A172 (cell line): ENCODE data around the gene CPPED1. TPM values are rescaled to one million over a fixed set of nuclear protein-coding genes. Genes with fewer than 3 reads are reported as not detected.

Experiments used
- DNase-seq: peaks from one replicate; pipeline ENCODE4 v3.0.0-alpha.2; 2015; ENCODE audit warnings: low spot score
- total RNA-seq: library from RNA; depleted of rRNA; stranded (reverse); fragments of >200 nt; shearing (Covaris generic); gene quantifications from 2 replicates; pipeline ENCODE4 v1.2.3, GENCODE V29; 2014

Gene CPPED1
- total RNA-seq, 1 experiment from 2014 or later = 51.8 TPM

- no peak for DNase-seq
These were observed 121.1 kb downstream of the CPPED1 start for GRCh38 chr16:12682432-12683165.

DNA sequence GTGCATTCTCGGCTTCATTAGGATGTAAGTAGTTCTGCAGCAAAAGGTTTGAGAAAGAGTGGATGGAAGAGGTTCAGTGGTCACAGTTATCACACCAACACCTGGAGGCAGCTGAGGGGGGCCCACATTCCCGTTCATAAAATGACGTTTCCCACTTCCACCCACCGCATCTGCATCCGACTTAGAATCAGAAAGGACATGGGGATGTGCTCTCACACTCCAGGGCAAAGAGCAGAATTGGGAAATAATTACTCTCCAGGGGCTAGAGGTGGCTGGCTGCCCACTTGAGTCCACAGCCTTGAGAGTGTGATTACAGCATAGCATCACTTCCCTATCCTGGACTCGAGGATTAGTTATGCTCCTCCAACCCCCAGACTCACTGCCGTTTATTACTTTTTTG, 122.0 kb downstream of the CPPED1 start:
- DNase-seq = no peak

DNA sequence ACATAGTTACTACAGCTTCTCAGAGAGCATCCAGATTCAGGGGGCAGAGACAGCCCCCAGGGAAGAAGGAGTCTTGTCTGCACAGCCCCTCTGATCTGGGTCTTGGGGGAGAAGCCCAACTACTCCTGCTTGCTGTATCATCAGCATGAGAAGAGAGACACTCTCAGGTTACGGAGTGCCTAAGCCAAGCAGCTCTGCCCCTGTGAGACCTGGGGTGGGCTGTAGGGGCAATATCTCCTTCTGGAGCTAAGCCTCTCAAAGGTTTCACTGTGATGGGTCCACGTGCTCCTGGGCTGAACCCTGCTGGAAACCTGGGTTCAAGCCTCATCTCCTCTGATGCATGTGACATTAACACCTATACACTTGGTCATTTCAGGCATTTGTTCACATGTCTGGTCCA, 123.2 kb downstream of the CPPED1 start:
- DNase-seq = no peak

DNA sequence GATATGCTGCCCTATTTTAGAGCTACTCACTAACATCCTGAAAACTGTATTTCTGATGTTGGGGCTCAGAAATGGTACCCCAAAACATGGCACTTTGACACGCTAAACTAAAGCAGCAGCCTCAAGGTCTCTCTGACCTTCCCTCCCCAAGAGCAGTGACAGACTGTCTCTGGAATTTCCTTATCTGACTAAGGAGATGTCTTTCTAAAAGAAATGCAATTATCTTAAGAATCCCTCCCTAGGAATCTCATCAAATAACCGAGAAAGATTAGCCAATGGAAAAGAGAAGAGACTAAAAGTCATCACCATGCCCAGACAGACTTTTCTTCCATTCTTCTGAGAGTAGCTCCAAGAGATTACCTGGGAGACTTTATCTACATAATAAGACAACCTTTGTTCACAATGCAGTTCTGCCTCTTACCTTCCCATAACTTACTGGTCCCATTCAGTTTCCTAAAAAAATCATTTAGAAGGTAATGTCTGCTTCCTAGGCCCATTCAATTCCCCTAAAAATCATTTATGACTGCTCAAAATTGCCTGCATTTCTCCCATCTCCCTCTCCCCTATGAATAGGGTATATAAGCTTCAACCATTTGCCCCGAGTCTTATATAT, 123.9 kb downstream of the CPPED1 start:
- DNase-seq = peak; percentile 81

- DNase-seq = no peak
These were observed 124.7 kb downstream of the CPPED1 start for GRCh38 chr16:12678983-12679382.

DNA sequence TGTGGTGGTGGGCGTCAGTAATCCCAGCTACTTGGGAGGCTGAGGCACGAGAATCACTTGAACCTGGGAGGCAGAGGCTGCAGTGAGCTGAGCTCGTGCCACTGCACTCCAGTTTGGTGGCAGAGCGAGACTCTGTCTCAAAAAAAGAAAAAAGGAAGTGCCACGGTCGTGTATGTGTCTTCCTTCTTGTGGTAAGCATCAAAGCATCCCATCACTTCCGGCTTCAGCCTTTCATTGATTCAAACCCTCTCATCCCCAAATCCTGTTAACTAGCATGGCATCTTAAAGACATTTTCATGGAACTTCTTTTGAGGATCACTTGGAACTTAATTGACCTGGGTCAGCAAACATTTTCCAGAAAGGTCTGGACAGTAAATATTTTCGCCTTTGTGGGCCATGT, 126.2 kb downstream of the CPPED1 start:
- no peak for DNase-seq

DNA sequence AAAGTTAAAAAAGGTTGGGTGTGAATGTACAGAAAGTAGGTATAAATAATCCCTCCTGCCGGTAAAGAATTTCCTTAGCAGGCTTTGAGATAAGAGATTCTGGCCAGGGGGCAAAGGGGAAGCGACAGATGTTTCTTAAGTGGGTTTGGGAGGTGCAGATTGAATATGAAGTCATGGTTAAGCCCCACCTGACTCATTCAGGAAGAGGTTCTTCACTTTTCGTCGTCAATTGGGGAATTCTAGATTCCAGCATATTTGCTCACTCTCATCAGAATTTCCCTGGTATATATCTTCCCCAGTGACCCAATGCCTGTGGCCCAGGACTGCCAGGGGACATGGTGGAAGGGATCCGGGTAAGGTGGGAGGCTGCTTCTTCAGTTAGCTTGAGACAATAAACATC, 127.8 kb downstream of the CPPED1 start:
- DNase-seq = peak; percentile 99

DNA sequence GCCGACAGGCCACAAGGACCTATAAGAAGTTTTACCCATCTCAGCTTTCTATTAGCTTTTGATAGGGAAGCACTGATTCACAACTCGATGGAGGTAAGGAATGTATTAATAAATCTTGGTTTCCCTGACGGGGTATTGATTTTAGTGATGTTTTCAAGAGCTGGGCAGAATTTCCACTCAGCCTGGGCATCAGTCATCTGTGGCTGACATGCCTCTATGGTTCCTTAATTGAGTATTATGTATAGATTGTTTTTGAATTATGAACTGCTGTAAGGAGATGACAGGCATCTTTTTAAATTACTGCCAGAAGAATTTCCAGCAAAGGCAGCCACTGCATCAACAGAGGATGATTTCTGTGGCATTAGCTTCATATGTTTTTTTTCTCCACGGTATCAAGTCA, 128.6 kb downstream of the CPPED1 start:
- DNase-seq = no peak

DNA sequence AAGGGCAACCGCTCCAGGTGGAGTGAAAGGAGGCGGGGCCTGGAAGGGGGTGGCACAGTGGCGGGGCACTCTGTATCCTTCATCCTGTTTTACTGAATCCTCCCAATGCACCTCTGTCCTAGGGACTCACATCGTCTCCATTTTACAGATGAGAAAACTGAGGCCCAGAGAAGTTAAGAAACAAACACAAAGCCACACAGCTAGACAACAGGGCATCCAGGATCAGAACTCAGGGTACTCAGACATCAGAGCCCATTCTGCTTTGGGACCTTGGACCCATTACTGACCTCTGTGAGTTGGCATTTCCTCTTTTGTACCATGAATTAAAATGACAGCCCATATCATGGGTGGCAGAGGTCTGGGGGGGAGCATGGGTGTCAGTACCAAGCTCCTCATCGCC, 129.2 kb downstream of the CPPED1 start:
- DNase-seq = no peak

DNA sequence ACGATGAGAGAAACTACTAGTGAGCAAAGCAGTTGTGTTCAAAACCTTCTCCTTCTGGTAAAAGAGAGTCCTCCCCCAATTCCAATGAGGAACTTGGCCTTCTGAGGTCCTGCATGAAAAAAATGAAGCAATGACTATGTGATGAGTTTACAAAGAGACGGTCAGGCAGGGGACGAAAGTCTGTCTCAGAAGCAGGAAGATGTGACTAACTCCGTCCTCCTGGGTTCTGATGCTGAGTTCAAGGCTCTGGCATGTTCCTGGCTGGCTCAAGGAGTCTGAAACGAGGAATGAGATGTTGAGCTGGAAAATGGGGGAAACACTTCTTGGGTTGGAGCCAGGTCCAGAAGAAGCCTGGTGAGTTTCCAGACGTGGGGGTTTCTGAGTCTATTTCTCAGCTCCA, 129.6 kb downstream of the CPPED1 start:
- peak; percentile 86 for DNase-seq

DNA sequence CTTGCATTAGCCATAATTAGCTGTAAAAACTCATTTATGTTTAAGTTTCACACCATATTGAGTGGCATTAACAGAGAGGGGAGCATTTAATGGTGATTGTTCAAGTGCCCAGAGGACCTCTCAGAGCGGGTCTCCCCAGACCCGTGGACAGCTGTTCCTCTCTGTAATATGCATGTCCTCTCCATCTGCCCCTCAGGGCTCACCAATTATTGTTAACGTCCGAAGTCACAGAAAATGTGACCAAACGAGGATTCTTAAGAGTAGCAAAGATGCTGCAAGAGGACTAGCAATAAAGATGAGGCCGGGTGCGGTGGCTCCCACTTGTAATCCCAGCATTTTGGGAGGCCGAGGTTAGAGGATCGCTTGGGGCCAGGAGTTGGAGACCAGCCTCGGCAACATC, 130.2 kb downstream of the CPPED1 start:
- DNase-seq = no peak

DNA sequence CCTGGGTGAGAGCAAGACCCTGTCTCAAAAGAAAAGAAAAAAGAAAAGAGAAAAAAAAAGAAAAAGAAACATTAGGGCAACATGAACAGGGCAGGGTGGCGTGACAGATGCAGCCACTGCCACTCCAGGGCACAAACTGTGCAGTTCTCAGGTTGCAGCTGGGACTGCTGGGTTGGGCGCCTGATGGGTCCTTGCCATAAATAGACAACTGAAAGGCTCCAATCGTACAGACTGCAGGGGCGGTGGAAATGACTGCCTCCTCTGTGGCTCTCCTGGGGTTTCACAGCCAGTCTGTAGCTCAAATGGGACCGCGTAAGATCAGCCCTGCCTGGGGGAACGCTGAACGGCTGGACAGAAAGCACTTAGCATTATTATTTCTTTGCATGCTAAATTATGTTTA, 130.7 kb downstream of the CPPED1 start:
- DNase-seq = no peak

DNA sequence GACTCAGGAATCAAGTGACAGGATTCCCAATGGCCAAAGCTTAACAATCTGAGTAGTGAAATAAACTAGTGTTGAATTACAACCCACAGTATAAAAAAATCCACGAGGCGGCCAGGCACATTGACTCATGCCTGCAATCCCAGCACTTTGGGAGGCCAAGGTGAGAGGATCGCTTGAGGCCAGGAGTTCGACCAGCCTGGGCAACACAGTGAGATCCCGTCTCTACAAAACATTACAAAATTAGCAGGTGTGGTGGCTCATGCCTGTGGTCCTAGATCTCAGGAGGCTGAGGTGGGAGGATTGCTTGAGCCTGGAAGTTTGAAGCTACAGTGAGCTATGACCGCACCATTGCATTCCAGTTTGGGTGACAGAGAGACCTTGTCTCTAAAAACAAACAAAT, 133.8 kb downstream of the CPPED1 start:
- no peak for DNase-seq

- DNase-seq = no peak
These were observed 135.8 kb downstream of the CPPED1 start for GRCh38 chr16:12667909-12668308.

DNA sequence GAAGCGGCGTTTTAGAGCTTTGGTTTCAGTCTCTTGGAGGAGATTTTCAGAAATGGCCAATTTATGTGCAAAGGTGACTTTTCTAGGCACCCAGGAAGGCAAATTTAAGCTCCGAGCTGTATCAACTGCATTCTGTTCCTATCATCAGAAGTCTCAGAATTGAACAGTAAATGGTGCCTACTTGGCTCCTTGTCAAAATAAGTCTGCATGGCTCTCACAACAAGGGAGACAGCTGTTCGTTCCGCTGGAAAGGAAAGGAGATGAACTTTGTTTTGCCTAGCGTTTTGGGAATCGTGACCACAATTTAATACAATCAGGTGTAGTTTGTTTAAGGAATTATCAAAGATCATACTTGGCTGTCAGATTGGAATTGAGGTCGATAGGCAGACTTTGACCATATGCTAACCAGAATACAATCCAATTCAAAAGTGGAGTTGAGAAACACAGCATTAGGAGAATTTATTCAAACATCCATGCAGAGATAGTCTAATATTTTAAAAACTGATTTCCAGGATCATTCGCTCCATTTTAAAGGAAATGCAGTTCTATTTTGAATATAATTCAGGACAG, 139.4 kb downstream of the CPPED1 start:
- DNase-seq = no peak

- DNase-seq = peak; percentile 74
These were observed 142.0 kb downstream of the CPPED1 start for GRCh38 chr16:12661656-12662172.

DNA sequence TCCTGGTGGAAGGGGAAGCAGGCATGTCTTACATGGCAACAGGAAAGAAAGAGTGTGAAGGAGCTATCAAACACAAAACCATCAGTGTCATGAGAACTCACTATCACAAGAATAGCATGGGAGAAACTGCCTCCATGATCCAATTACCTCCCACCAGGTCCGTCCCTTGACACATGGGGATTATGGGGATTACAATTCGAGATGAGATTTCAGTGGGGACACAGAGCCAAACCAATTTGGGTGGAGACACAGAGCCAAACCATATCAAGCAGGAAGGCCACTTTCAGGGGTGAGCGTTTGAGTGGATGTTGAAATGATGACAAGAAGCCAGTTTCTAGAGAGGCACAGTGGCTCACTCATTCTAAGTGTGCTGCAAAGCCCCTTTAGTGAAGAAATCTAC, 143.8 kb downstream of the CPPED1 start:
- no peak for DNase-seq

DNA sequence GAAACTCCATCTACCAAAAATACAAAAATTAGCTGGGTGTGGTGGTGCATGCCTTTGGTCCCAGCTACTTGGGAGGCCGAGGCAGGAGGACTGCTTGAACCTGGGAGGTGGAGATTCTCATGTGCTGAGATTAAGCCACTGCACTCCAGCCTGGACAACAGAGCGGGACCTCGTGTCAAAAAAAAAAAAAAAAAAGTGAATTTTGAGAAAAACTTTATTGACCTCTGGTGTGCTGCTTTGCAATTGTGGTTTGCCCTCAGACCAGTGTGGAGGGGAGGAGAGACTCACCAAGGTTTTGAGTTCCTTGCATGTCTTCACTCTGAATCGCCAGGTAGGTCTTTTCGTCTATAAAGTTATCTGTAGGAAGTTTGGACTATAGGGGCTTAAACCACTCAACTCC, 145.2 kb downstream of the CPPED1 start:
- no peak for DNase-seq

GRCh38 chr16:12655537-12655936, 148.2 kb downstream of the CPPED1 start:
- no peak for DNase-seq

- DNase-seq = no peak
These were observed 149.8 kb downstream of the CPPED1 start for GRCh38 chr16:12653820-12654392.

GRCh38 chr16:12652924-12653323, 150.8 kb downstream of the CPPED1 start:
- DNase-seq = no peak

DNA sequence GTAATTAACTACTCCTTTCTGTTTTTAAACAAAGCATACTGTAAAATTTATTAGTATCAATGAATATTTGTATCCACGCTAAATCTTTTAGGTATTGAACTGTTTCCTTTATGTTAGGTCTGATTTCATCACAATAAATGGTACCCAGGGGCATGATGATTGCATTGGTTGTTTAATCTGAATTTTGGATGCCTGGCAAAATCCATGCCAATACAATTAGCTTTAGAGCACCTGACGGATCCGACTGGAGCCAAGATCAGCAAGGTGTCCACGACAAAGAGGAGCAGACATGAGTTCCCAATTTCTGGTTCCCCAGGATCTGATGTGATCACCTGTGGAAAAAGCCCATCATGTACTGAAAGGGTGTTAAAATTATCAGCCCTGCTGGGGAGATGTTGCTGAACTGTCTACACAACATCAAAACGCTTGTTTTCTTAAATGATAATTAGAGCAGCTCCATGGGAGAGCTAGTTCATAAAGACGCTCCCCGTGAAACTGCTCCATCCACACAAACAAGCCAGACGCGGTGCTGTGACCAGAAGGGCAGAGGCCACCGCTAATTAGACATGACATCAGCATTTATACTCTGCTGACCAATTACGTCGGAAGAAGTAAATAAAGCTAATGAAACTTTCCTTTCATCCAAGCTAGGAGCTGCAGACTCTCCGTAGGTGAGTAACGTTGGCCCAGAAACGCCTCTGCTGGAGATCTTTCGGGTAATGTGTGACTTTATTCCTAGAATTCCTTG, 151.7 kb downstream of the CPPED1 start:
- peak; percentile 67 for DNase-seq
